ENCODE measurements around the gene SREK1IP1.
A peak's percentile ranks its signal among the peaks of the same experiment; 100 is the strongest.
"Not testable (repeated sequence)": the region's sequence is repeated elsewhere in the genome, so short reads cannot be mapped to it uniquely, and the experiment has no call there.

The SREK1IP1 gene

DNA sequence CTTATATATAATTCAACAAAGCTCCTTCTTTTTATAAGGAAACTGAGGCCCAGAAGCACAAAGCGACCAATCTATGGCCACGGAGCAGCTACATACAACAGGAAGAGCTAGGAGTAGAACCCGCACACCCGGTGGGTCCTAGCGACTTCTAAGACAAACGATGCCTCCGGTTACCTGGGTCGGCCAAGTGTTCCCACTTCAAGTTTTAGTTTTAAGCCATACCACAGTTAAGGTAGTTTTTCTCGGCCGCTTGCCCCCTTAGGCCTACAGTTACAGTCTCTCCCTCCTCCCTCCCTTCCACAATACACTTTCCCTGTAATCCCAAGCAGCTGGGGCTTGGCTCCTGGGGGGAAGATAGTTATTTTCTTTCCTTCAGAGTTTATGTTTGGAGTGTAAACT lies 533 bp downstream of the SREK1IP1 start:
- DNase-seq: peak in 19 of 42 donors; percentile 1 to 51 (median 15)
- intact Hi-C loops (cut with DNase I): no loop called here

DNA sequence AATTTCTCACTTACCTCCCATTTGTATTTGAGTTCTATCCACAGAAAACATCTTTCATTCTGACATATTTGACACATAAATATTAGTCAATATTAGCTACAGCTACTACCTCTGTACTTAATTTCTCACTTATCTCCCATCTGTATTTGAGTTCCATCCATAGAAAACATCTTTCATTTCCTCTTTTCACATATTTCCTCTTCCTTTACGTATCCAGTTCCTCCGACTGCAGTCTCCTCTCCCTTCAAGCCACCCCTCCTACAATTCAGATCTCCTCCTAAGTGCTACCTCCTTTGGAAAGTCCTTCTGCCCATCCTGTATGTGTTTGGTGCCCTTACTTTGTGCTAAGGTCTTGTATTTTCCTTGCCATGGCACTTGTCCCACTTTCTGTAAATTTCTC lies 1.6 kb downstream of the SREK1IP1 start:
- DNase-seq: no peak
- intact Hi-C loops (cut with DNase I): no loop called here

DNA sequence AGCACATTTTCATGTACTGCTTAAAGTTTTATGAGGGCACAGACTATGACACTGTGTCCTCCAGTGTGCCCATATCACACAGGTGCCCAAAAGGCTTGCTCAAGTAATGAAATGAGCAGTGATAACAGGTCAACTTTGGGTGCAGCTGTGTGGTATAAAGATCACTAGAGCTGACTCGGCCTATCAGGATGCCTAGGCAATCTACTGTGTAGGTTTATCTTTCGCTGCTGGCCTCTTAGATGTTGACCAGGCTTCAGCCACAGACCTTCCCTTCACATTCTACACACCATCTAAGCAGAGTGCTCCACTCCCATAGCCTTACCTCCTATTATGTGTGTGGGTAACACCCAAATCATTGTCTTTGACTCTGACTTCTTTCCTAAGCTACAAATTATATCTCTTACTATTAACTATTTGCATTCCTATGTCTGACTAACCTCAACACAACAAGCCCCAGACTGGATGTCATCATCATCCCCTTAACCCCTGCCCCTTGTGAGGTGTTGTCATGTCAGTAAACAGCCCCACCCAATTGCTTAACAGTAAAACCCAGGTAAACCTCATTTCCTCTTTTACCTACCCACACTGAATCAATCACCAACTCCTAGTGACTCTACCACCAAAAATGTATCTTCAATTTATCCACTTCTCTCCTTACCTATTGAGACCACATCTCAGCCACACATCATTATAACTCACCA lies 2.5 kb downstream of the SREK1IP1 start:
- intact Hi-C loops (cut with DNase I): no loop called here
- DNase-seq: no peak

DNA sequence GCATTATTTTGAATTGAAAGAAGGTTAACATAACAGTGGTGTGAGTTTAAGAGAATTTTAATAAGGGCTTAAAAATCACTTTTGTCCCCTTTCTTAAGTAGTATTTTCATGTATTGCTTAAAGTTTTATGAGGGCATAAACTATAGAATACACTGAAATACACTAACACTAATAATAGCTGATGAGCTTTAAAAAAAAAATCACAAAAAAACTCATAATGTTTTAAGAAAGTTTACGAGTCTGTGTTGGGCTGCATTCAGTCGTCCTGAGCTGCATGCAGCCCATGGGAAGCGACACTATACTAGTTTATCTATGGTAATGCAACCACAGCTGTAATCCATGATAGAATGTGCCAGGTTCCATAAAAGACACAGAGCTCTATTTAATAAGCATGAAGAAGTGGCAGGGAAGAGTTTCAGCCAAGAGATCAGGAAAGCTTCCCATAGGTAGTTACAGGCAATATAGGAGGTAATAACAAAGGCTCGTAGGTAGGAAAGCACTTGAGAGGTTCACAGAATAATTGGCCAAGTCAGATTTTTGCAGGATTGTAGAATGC lies 4.5 kb downstream of the SREK1IP1 start:
- intact Hi-C loops (cut with DNase I): no loop called here
- no peak for DNase-seq

DNA sequence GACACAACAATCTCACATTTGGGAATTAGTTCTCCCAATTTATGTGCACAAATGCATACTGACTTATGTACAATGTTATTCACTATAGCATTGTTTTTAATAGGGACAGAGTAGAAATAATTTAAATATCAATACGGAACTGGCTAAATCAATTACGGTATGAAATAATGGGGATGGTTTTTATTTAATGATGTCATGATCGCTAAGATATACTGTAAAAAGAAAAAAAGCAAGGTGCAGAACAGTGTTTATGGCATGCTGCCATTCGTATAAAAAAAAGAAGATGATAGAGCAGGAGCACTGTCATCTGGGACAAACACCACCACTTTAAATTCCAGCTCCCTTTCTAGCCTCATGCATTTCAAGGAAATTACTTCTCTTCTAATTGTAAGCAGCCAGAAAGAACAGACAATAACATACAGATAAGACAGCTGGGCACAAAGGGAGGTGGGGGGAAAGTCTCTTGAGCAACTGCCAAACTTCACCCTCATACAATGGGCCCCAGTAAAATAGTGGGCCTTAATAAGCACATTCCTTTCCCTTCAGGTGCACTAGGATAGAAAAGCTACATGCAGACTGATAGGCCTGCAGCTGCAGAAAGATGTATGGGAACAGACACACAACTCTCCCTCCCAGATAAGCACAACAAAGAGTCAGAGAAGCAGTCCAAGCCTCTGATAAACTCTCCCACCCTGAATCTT lies 8.4 kb downstream of the SREK1IP1 start:
- intact Hi-C loops (cut with DNase I): no loop called here
- DNase-seq: no peak

DNA sequence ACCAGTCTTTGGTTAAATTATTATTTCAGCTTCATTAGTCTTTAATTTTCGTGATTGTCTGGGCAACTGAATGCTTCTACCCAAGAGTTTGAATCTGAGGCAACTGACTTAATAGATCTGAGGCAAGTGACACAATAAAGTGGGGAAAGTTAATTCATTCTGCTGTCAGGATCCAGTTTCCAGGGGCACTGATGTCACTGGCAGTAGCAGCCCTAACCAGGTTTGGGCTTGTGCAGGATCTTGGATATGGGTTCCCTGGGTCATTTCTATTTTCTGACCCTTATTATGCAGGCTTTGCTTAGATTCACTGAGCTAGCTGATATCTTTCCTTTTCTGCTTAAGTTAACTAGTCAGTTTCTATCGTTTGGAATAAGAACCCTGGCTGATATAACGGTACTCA lies 9.6 kb downstream of the SREK1IP1 start:
- DNase-seq: no peak
- intact Hi-C loops (cut with DNase I): no loop called here

DNA sequence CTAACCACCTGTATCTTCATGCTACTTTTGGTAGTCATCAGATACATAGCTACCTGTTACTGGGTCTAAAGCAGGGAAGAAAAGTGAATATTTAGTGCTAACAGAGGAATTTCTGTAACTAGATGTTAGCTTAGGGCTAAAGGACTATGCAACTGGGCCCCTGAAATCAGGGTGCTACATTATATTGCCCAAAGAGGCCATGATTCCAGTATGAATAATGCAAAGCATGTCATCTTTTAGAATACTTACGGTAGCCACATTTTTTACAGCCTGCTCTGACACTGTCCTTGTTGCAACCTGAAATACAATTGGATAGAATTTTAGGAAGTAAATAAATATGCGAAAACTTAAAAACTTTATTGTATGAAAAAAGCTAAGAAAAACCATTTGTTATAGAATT lies 14.4 kb downstream of the SREK1IP1 start:
- no peak for DNase-seq
- intact Hi-C loops (cut with DNase I): no loop called here

DNA sequence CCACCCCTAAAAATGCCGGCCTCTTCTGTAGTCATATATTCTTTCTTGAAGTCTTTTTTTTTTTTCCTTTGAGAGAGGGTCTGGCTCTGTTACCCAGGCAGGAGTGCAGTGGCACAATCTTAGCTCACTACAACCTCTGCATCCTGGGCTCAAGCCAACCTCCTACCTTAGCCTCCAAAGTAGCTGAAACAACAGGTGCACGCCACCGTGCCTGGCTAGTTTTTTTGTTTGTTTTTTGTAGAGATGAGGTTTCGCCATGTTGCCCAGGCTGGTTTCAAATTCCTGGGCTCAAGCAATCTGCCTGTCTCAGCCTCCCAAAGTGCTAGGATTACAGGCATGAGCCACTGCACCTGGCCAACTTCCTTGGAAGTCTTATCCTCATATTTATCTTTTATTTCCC lies 19.1 kb downstream of the SREK1IP1 start:
- intact Hi-C loops (cut with DNase I): no loop called here
- DNase-seq: no peak

DNA sequence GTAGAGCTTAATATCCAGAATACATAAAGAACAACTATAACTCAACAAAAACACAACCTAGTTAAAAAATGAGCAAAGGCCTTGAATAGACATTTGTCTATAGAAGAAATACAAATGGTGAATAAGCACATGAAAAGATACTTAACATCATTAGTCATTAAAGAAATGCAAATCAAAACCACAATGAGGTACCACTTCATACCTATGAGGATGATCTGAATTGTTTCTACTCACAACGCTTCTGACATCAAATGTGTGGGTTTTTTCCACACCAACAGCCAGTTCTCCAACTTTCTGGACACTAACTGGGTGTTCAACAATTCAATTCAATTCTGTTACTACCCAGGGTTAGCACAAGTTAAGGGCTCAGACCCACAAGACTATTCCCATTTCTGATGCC lies 22.0 kb downstream of the SREK1IP1 start:
- DNase-seq: no peak
- intact Hi-C loops (cut with DNase I): no loop called here

DNA sequence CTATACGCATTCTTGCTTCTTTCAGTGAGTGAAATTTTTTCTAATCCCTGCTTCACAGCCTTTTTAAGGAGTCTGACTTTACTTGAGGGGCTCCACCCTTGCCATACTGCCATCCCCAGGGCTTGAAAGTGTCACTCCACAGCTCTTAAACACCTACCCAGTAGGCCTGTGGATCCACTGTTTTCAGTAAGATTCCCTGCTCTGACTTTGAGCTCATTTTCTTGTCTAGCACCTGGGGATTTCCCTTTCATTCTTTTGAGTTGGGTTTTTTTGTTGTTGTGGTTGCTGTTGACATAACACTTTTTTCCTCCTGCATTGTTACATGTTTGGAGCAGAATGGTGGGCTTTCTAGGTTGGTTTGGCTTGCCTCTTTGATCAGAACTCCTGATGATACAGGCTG lies 23.6 kb downstream of the SREK1IP1 start:
- intact Hi-C loops (cut with DNase I): no loop called here
- no peak for DNase-seq

DNA sequence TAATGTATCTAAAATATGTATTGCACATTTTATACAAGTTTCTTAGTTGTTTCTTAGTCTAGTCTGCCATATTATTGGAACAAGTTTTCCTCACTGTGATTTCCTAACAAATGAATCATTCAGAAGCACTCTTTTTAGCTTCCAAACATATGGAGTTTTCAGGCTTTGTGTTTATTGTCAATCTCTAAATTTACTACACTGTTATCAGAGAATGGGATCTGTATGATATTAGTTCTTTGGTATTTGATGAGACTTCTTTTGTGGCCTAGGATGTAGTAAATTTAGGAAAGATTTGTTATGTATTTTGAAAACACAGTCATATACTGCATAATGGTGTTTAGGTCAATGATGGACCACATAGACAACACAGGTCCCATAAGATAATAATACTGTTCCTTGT lies 25.7 kb downstream of the SREK1IP1 start:
- no peak for DNase-seq
- intact Hi-C loops (cut with DNase I): no loop called here

DNA sequence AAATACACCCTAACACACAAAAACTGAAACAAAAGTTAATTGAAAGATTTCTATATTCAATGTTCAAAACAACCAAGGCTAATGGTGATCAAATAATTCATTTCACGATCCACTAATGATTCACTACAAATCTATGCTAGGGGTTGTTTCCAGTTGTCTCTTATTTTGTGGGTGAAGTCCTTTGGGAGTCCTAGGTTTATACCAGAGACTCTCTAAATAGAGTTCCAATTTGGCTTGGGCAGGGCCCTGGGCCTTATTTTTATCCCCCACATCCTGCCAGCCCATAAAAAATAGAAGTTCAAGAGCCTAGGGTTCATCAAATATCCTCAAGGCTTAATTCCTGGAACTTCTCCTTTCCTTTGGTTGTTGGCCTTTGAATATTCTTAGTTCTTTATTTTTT lies 26.1 kb downstream of the SREK1IP1 start:
- DNase-seq: no peak
- intact Hi-C loops (cut with DNase I): no loop called here

DNA sequence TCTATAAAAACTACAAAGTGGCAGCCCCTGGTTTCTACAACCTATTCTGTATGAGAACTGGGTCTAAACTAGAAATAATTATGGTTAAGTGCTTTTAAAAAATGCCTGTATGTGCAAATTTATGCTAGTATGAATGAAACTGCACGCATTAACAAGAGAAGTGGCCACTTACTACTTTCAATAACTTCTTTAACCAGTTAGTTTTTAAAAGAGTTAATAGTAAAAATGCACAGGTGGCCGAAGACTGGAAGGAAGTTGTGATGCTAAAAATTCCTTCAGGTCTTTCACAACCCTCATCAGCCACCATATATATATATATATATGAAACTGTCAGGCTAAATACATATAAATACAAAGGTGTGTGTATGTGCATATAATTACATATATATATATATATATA lies 41.3 kb downstream of the SREK1IP1 start:
- intact Hi-C loops (cut with DNase I): no loop called here
- DNase-seq: no peak

DNA sequence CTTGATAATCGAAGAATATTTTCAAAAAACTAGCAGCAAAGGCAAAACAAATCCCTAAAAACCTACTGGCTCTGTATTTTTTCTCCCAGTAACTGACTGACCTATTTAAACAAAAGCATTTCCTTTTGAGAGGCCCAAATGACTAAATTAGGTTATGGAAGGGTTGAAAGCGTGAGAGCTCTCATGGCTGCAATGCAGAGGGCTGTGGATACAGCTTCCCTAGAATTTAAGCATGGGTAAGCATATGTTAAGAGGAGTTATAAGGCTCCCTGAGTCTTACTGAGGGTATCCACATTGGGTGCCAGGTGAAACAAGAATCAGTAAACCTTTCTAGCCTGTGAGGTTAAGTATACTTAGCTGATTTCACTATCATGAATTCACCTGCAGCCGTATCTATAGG lies 45.9 kb downstream of the SREK1IP1 start:
- intact Hi-C loops (cut with DNase I): no loop called here
- no peak for DNase-seq

DNA sequence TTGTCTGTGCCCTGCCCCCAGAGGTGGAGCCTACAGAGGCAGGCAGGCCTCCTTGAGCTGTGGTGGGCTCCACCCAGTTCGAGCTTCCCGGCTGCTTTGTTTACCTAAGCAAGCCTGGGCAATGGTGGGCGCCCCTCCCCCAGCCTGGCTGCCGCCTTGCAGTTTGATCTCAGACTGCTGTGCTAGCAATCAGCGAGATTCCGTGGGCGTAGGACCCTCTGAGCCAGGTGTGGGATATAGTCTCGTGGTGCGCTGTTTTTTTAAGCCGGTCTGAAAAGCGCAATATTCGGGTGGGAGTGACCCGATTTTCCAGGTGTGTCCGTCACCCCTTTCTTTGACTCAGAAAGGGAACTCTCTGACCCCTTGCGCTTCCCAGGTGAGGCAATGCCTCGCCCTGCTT lies 54.0 kb downstream of the SREK1IP1 start:
- DNase-seq; intact Hi-C loops (cut with DNase I): not testable (repeated sequence)

DNA sequence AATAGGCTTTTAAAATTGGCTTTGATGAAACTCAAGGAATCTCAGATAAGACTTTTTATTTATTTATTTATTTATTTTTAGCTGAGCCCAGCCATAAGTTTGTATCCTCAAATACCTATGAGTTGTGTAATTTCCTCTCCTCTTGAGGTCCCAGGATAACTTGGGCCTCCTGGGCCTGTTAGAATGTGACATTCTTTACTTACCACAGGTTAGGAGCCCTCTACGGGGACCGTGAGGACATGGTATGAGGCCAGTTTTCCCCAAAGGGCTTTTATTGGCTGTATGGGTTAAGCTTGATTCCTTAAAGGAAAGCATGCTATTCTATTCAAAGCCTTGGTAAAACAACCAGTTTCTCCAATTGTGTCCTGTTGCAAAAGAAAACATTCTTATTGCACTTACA lies 61.3 kb downstream of the SREK1IP1 start:
- intact Hi-C loops (cut with DNase I): no loop called here
- DNase-seq: no peak

DNA sequence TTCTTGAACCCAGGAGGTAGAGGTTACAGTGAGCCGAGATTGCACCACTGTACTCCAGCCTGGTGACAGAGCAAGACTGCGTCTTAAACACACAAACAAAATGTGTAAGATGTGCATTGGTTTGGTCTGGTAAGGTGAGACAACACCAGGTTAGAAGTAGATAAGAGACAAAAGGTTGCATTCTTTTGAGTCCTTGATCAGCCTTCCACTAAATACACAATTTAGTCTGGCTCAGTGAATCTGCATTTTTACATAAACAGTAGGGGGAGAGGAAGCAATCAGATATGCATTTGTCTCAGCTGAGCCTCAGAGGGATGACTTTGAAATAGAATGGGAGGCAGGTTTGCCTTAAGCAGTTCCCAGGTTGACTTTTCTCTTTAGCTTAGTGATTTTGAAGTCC lies 62.4 kb downstream of the SREK1IP1 start:
- intact Hi-C loops (cut with DNase I): not testable (repeated sequence)

DNA sequence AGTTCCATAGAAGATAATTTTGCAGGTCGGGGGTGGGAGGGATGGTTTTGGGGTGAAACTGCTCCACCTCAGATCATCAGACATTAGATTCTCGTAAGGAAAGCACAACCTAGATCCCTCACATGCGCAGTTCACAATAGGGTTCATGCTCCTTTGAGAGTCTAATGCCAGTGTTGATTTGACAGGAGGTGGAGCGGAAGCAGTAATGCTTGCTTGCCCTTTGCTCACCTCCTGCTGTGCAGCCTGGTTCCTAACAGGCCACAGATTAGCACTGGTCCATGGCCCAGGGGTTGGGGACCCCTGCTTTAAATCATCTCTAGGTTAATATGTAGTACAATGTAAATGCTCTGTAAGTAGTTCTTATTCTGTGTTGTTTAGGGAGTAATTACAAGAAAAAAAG lies 67.7 kb downstream of the SREK1IP1 start:
- no peak for DNase-seq
- intact Hi-C loops (cut with DNase I): no loop called here

More for the DNA sequence above, 62.4 kb downstream of the SREK1IP1 start:
- not testable (repeated sequence) for DNase-seq

DNA sequence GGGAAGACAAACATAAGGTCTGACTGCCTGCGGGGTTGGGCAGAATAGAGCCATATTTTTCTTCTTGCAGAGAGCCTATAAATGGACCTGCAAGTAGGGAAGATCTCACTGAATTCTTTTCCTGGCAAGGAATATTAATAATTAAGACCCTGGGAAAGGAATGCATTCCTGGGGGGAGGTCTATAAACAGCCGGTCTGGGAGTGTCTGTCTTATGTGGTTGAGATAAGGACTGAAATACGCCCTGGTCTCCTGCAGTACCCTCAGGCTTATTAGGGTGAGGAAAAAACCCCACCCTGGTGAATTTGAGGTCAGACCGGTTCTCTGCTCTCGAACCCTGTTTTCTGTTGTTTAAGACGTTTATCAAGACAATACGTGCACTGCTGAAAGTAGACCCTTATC lies 72.1 kb downstream of the SREK1IP1 start:
- DNase-seq; intact Hi-C loops (cut with DNase I): not testable (repeated sequence)

DNA sequence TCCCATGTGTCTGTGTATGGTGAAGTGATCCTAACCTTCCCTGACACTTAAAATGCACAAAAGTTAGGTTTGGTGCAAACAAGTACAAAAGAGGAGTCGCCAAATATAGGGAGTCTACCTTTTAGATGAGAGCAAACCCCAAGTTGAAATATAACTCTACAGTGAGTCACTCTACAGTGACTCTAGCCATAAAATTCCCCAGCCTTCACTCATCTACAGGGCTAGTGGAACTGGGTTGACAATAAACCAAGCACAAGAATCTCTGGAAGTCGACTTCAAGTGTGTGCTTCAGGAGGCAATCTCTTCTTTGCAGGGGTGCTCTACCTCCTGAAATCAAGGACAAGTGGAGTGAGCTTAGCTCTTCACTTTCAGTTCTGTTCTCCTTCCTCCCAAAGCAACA lies 74.9 kb downstream of the SREK1IP1 start:
- no peak for DNase-seq
- intact Hi-C loops (cut with DNase I): no loop called here

DNA sequence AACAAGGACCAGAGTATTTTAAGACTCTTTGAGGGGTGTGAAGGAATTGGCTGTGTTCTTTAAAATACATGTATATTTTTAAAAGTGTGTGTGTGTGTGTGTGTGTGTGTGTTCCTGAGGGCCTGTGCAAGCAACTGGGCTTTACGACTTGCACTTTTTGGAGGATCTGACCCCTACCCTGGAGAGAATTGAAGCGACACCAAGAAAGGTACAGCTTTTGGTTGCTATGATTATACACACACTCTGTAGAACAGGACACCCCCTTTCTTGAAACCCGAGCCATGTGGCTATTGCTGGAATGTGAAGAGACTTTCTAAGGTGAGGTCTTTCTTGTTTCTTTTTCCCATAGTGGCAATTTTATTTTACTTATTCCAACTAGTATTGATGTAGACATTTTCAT lies 77.2 kb downstream of the SREK1IP1 start:
- intact Hi-C loops (cut with DNase I): no loop called here

More for the DNA sequence above, 77.2 kb downstream of the SREK1IP1 start:
- DNase-seq: no peak
